SK-N-MC (cell line): Measurements from ENCODE around the gene MYL3.

ENCODE experiments used
- EZH2 ChIP-seq: fragments of 200-600 bp; sonication (generic); IDR thresholded peaks from one replicate; pipeline ENCODE4 v1.6.1; 2017; ENCODE audit warnings: antibody characterized with exemption
- FOXP2 ChIP-seq: optimal IDR thresholded peaks from 2 replicates; pipeline ENCODE3; 2011; ENCODE audit warnings: mild to moderate bottlenecking, moderate library complexity; ENCODE audit not compliant: insufficient read depth; ENCODE audit errors: extremely low read length, control extremely low read depth
- POLR2AphosphoS5 ChIP-seq: IDR thresholded peaks from 2 replicates; pipeline ENCODE4 v1.6.1; 2012; ENCODE audit warnings: mild to moderate bottlenecking, low read depth, low read length, borderline replicate concordance

DNA sequence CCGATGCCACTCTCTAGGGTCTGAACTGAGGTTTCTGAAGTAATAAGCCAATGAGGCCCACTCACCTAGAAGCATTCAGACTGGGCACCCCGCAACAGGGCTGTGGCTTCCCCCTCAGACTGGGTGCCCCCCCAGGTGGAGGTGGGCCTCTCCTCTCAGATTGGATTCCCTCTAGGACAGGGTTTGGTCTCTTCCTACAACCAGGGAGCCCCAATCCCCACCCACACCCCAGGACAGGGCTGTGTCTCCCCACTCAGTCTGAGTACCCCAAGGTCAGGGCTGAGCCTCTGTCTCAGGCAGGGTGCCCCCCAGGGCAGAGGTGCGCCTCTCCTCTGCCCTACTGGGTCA lies 41.9 kb upstream of the MYL3 start:
- TF ChIP-seq POLR2AphosphoS5 (no peak), FOXP2 (no peak), EZH2 (no peak)
